Left hindlimb (tissue), 1 donor: Measurements from ENCODE around the gene COL11A2.
"Not testable (repeated sequence)": the region's sequence is repeated elsewhere in the genome, so short reads cannot be mapped to it uniquely, and the experiment has no call there.

Experiments
- DNase-seq: peaks from one replicate; pipeline ENCODE4 v3.0.0-alpha.2; 2018

Gene COL11A2

GRCh38 chr6:33150560-33150959 is 41.7 kb downstream of the COL11A2 start:
- DNase-seq: not testable (repeated sequence)

- DNase-seq: no peak
Observed at GRCh38 chr6:33147807-33148666, 44.2 kb downstream of the COL11A2 start.

- DNase-seq: no peak
Observed at GRCh38 chr6:33144373-33144772, 47.9 kb downstream of the COL11A2 start.

- DNase-seq: no peak
Observed at GRCh38 chr6:33143113-33143770, 49.0 kb downstream of the COL11A2 start.

GRCh38 chr6:33142501-33143070 is 49.7 kb downstream of the COL11A2 start:
- DNase-seq: no peak

- DNase-seq: no peak
Observed at GRCh38 chr6:33140556-33140955, 51.7 kb downstream of the COL11A2 start.

- no peak for DNase-seq
Observed at GRCh38 chr6:33139596-33140206, 52.6 kb downstream of the COL11A2 start.

- DNase-seq: no peak
Observed at GRCh38 chr6:33136310-33136900, 55.9 kb downstream of the COL11A2 start.

GRCh38 chr6:33132081-33132524 is 60.2 kb downstream of the COL11A2 start:
- no peak for DNase-seq

- no peak for DNase-seq
Observed at GRCh38 chr6:33128318-33128717, 63.9 kb downstream of the COL11A2 start.

- no peak for DNase-seq
Observed at GRCh38 chr6:33126101-33126714, 66.1 kb downstream of the COL11A2 start.

- no peak for DNase-seq
Observed at GRCh38 chr6:33124947-33125346, 67.3 kb downstream of the COL11A2 start.

- no peak for DNase-seq
Observed at GRCh38 chr6:33124525-33124901, 67.8 kb downstream of the COL11A2 start.

- DNase-seq: no peak
Observed at GRCh38 chr6:33123732-33124524, 68.3 kb downstream of the COL11A2 start.

- DNase-seq: no peak
Observed at GRCh38 chr6:33123181-33123580, 69.1 kb downstream of the COL11A2 start.

- no peak for DNase-seq
Observed at GRCh38 chr6:33120001-33120400, 72.3 kb downstream of the COL11A2 start.

GRCh38 chr6:33118525-33119123 is 73.6 kb downstream of the COL11A2 start:
- no peak for DNase-seq

GRCh38 chr6:33117811-33118277 is 74.4 kb downstream of the COL11A2 start:
- no peak for DNase-seq

GRCh38 chr6:33116841-33117711 is 75.2 kb downstream of the COL11A2 start:
- no peak for DNase-seq

- DNase-seq: no peak
Observed at GRCh38 chr6:33116417-33116816, 75.8 kb downstream of the COL11A2 start.
